H1 (cell line): ENCODE results near the gene MYO3A. TPM values are rescaled to one million over a fixed set of nuclear protein-coding genes. Genes with fewer than 3 reads are reported as not detected.

Experiments
- CTCF ChIA-PET: fragments of 300-600 bp; sonication (Branson Sonifier 250); formaldehyde crosslinking; loops from one replicate; lab custom pipeline; 2021; ENCODE audit not compliant: partially characterized antibody; lab: Charles Lee
- POLR2A ChIA-PET: fragments of 300-600 bp; sonication (Branson Sonifier 250); formaldehyde crosslinking; loops from one replicate; lab custom pipeline; 2021; ENCODE audit warnings: inconsistent platforms; ENCODE audit not compliant: partially characterized antibody; lab: Charles Lee
- DNase-seq, 2 experiments: peaks; one replicate each; pipeline versions ENCODE4 v3.0.0 to v3.0.0-alpha.2; 2010 to 2022; ENCODE audit warnings: low spot score in 2 of 2, low read depth in 1 of 2, mixed read lengths in 1 of 2
- FAIRE-seq: peaks from 2 replicates; lab custom pipeline; 2011; peaks lifted over from hg19 to GRCh38; lab: Jason Lieb, UNC
- H2AFZ ChIP-seq: 2 replicates; pipeline ENCODE4 v1.8.1; 2012; ENCODE audit warnings: low read length, inconsistent platforms
- H2AK5ac ChIP-seq: 2 replicates; pipeline ENCODE4 v1.6.1; 2013; ENCODE audit warnings: low read depth, low read length
- H2BK120ac ChIP-seq: replicated peaks from 2 replicates; pipeline ENCODE3; 2013; ENCODE audit warnings: low read depth, low read length, inconsistent platforms
- H2BK12ac ChIP-seq: 2 replicates; pipeline ENCODE4 v1.6.1; 2013; ENCODE audit warnings: low read depth, low read length
- H2BK15ac ChIP-seq: 2 replicates; pipeline ENCODE4 v1.6.1; 2013; ENCODE audit warnings: low read length
- H2BK20ac ChIP-seq: 2 replicates; pipeline ENCODE4 v1.6.1; 2013; ENCODE audit warnings: low read length
- H2BK5ac ChIP-seq: 2 replicates; pipeline ENCODE4 v1.6.1; 2013; ENCODE audit warnings: low read depth, low read length
- H3K14ac ChIP-seq: 2 replicates; pipeline ENCODE4 v1.6.1; 2013; ENCODE audit warnings: inconsistent platforms; ENCODE audit not compliant: insufficient read length
- H3K18ac ChIP-seq: 2 replicates; pipeline ENCODE4 v1.6.1; 2013; ENCODE audit warnings: low read length; ENCODE audit errors: extremely low read depth
- H3K23ac ChIP-seq: 2 replicates; pipeline ENCODE4 v1.6.1; 2013; ENCODE audit warnings: inconsistent platforms; ENCODE audit not compliant: insufficient read length
- H3K23me2 ChIP-seq: 2 replicates; pipeline ENCODE4 v1.6.1; 2013; ENCODE audit warnings: low read depth, low read length
- H3K27ac ChIP-seq: 2 replicates; pipeline ENCODE4 v1.6.1; 2011; ENCODE audit warnings: low read depth, low read length, inconsistent platforms
- H3K27me3 ChIP-seq, 4 experiments: replicated peaks in 1 of 4; 1 replicate in 1 of 4; 2 replicates in 3 of 4; pipeline versions ENCODE4 v1.6.1 to v1.8.1; 2011 to 2013; ENCODE audit warnings: low read length in 3 of 4, mild to moderate bottlenecking in 3 of 4, inconsistent platforms in 2 of 4, mixed read lengths in 2 of 4, moderate library complexity in 1 of 4; ENCODE audit not compliant: control insufficient read depth in 3 of 4, insufficient read depth in 3 of 4; ENCODE audit errors: extremely low read depth in 1 of 4
- H3K36me3 ChIP-seq, 4 experiments: 2 replicates each; pipeline versions ENCODE4 v1.6.1 to v1.8.1; 2011 to 2013; ENCODE audit warnings: mild to moderate bottlenecking in 4 of 4, low read length in 3 of 4, moderate library complexity in 2 of 4, control low read depth in 1 of 4, inconsistent platforms in 1 of 4; ENCODE audit not compliant: insufficient read depth in 4 of 4, control insufficient read depth in 2 of 4
- H3K4ac ChIP-seq: replicated peaks from 2 replicates; pipeline ENCODE3; 2013; ENCODE audit warnings: low read length, low read depth, mixed read lengths, inconsistent platforms; ENCODE audit not compliant: insufficient read length
- H3K4me1 ChIP-seq, 4 experiments: replicated peaks in 1 of 4; 1 replicate in 1 of 4; 2 replicates in 3 of 4; pipeline versions ENCODE4 v1.6.1 to v1.8.1; 2011 to 2013; ENCODE audit warnings: low read length in 3 of 4, inconsistent platforms in 2 of 4, mixed read lengths in 1 of 4; ENCODE audit not compliant: insufficient read depth in 4 of 4, control insufficient read depth in 3 of 4
- H3K4me2 ChIP-seq, 2 experiments: 2 replicates each; pipeline versions ENCODE4 v1.6.1 to v1.8.1; 2011 to 2013; ENCODE audit warnings: low read depth in 2 of 2, low read length in 2 of 2, control low read depth in 1 of 2, inconsistent platforms in 1 of 2, mild to moderate bottlenecking in 1 of 2; ENCODE audit not compliant: insufficient read depth in 1 of 2
- H3K4me3 ChIP-seq, 4 experiments: fragments of 200-600, 300-600 bp in 1 of 4; sonication (generic), shearing (Covaris generic), sonication (Bioruptor Twin) in 1 of 4; 2 replicates each; pipeline versions ENCODE4 v1.5.1 to v1.8.1; 2011 to 2016; ENCODE audit warnings: low read length in 4 of 4, low read depth in 3 of 4, control low read depth in 2 of 4, inconsistent platforms in 2 of 4, mild to moderate bottlenecking in 2 of 4, mixed read lengths in 1 of 4, moderate library complexity in 1 of 4; ENCODE audit not compliant: insufficient read depth in 2 of 4; ENCODE audit errors: extremely low read depth in 1 of 4
- H3K56ac ChIP-seq: replicated peaks from 2 replicates; pipeline ENCODE3; 2013; ENCODE audit warnings: low read depth, mild to moderate bottlenecking, mixed read lengths, low read length, inconsistent platforms; ENCODE audit not compliant: insufficient read length
- H3K79me1 ChIP-seq: 2 replicates; pipeline ENCODE4 v1.6.1; 2013; ENCODE audit warnings: low read depth, low read length, control low read depth
- H3K79me2 ChIP-seq, 2 experiments: 2 replicates each; pipeline versions ENCODE4 v1.6.1 to v1.8.1; 2012 to 2013; ENCODE audit warnings: low read length in 2 of 2, mild to moderate bottlenecking in 2 of 2, inconsistent platforms in 1 of 2; ENCODE audit not compliant: insufficient read depth in 2 of 2, control insufficient read depth in 1 of 2
- H3K9ac ChIP-seq, 4 experiments: replicated peaks in 1 of 4; 1 replicate in 1 of 4; 2 replicates in 3 of 4; pipeline versions ENCODE4 v1.6.1 to v1.8.1; 2011 to 2013; ENCODE audit warnings: low read depth in 3 of 4, low read length in 3 of 4, control low read depth in 2 of 4, mild to moderate bottlenecking in 2 of 4, moderate library complexity in 2 of 4, inconsistent platforms in 1 of 4; ENCODE audit errors: extremely low read depth in 1 of 4
- H3K9me3 ChIP-seq, 2 experiments: 2 replicates each; pipeline versions ENCODE4 v1.6.1 to v1.8.1; 2012 to 2013; ENCODE audit warnings: mild to moderate bottlenecking in 2 of 2, moderate library complexity in 2 of 2, control low read depth in 1 of 2, inconsistent platforms in 1 of 2, low read depth in 1 of 2, low read length in 1 of 2, mixed read lengths in 1 of 2; ENCODE audit not compliant: insufficient read depth in 2 of 2
- H4K20me1 ChIP-seq, 2 experiments: replicated peaks in 1 of 2; 2 replicates each; pipeline versions ENCODE3 to v1.8.1; 2011 to 2013; ENCODE audit warnings: inconsistent platforms in 2 of 2, low read length in 2 of 2, mild to moderate bottlenecking in 1 of 2; ENCODE audit not compliant: insufficient read depth in 2 of 2, control insufficient read depth in 1 of 2
- H4K5ac ChIP-seq: 2 replicates; pipeline ENCODE4 v1.6.1; 2013; ENCODE audit warnings: low read length, low read depth, mixed read lengths, inconsistent platforms; ENCODE audit not compliant: insufficient read length
- H4K8ac ChIP-seq: 2 replicates; pipeline ENCODE4 v1.8.0; 2013; ENCODE audit warnings: mild to moderate bottlenecking, moderate library complexity, low read length, inconsistent platforms; ENCODE audit not compliant: insufficient read depth; ENCODE audit errors: extremely low read depth
- H4K91ac ChIP-seq: replicated peaks from 2 replicates; pipeline ENCODE3; 2013; ENCODE audit warnings: low read length, mixed read lengths, inconsistent platforms; ENCODE audit not compliant: insufficient read length
- HDAC2 ChIP-seq, 2 experiments: fragments of 300-600 bp in 1 of 2; sonication (generic) in 1 of 2; IDR thresholded peaks; 2 replicates each; pipeline ENCODE4 v1.6.1; 2011 to 2012; ENCODE audit warnings: low read depth in 2 of 2, low read length in 2 of 2, mild to moderate bottlenecking in 2 of 2, moderate library complexity in 2 of 2, borderline replicate concordance in 1 of 2, inconsistent platforms in 1 of 2
- WGBS, 2 experiments: shearing (Covaris generic) in 1 of 2; methylation state at CpG; one replicate each; pipeline versions ENCODE4 v1.1.6 to v1.1.7; 2013 to 2015; ENCODE audit warnings: low lambda C conversion rate in 2 of 2, mixed read lengths in 2 of 2, inconsistent platforms in 1 of 2, low coverage in 1 of 2, missing lambda C conversion rate in 1 of 2; ENCODE audit not compliant: insufficient replicate concordance in 2 of 2, insufficient coverage in 1 of 2, insufficient read length in 1 of 2; ENCODE audit errors: extremely low coverage in 1 of 2, missing lambda C conversion rate in 1 of 2; 5-methylcytosine and 5-hydroxymethylcytosine counted together
- polyA plus RNA-seq, 7 experiments: library from polyadenylated mRNA; depleted of rRNA in 3 of 7; stranded (reverse) in 5 of 7; unstranded in 2 of 7; fragments of >200 nt in 5 of 7; fragments of 200-250 nt in 2 of 7; gene quantifications; 1 replicate in 5 of 7; 2 replicates in 1 of 7; 4 replicates in 1 of 7; pipeline versions ENCODE4 v1.2.1 to v1.2.3, GENCODE V29; 2011 to 2013; ENCODE audit warnings: missing spikeins in 2 of 7, mixed read lengths in 2 of 7
- total RNA-seq: library from RNA; stranded (reverse); fragmentation: NEBNext Ultra II Directional; extraction: Animal tissue kit (Norgen Biotek cat#: 25700); gene quantifications from 2 replicates; pipeline ENCODE4 v1.2.1, GENCODE V29; 2021

The MYO3A gene
- total and polyA plus RNA-seq, 2 of the 8 experiments (the other 6 are each of a cell fraction or from before 2014, with no cell fraction given) = 3.9 to 5.3 TPM

DNA sequence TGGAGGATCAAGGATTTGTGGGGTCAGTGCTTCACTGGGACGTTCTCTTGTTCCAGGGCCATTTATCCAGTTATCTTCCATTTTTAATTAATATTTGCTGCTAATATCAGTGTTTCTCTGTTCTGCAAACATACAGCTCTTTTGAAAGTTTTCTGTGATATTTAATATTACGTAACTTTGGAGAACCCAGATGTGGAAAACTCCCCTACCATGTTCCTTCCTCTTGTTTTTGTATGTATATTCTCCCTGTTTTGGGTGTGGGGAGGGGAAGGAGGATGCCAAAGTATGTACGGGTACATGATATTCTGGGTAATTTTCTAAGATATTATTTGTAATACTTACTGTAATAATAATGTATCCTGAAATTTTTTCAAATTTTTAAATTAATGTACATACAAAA lies 55.9 kb downstream of the MYO3A start:
- Histone ChIP-seq H2BK20ac (no peak overlapping the region), H3K23me2 (no peaks in the 10 kb centered on the region), H3K4ac (no peak overlapping the region), H3K23ac (no peak overlapping the region), H3K4me3 (no peak overlapping the region)
- no peak for FAIRE-seq
- DNase-seq = no peak
- TF ChIP-seq HDAC2 (IDR thresholded peaks at IDR 0.05; ENCODE audit: borderline replicate concordance in 1 of 2, low read depth in 2 of 2, low read length in 2 of 2) = no peak
- TF ChIP-seq, all 59 proteins: peak for 0
- Histone ChIP-seq H4K8ac (no peak overlapping the region), H3K4me2 (no peak overlapping the region), H4K20me1 (no peaks in the 10 kb centered on the region), H3K36me3 (no peaks in the 10 kb centered on the region), H3K18ac (no peak overlapping the region), H3K79me1 (no peaks in the 10 kb centered on the region), H3K79me2 (no peaks in the 10 kb centered on the region), H3K9me3 (no peaks in the 10 kb centered on the region), H4K5ac (no peak overlapping the region), H3K4me1 (no peaks in the 10 kb centered on the region), H2BK15ac (no peak overlapping the region), H3K56ac (no peak overlapping the region), H2BK5ac (no peak overlapping the region), H3K9ac (no peak overlapping the region), H2AK5ac (no peak overlapping the region), H3K14ac (no peak overlapping the region), H2AFZ (no peak overlapping the region), H2BK120ac (no peak overlapping the region), H3K27ac (no peak overlapping the region), H2BK12ac (no peak overlapping the region), H4K91ac (no peak overlapping the region), H3K27me3 (no peaks in the 10 kb centered on the region)
- ChIA-PET CTCF (no interaction called here), POLR2A (no interaction called here)
- WGBS, 2 experiments = 88% methylated on average over 3 of the region's 3 CpGs; no CpG with 5 or more reads in 1 of the 2 experiments
